ENCODE measurements around the gene IER5L.
A peak's percentile ranks its signal among the peaks of the same experiment; 100 is the strongest.

The IER5L gene

GRCh38 chr9:129160712-129161533 lies 17.1 kb downstream of the IER5L start:
- no peak for DNase-seq

GRCh38 chr9:129156163-129156562 lies 21.9 kb downstream of the IER5L start:
- DNase-seq, result no peak

GRCh38 chr9:129154866-129155477 lies 23.1 kb downstream of the IER5L start:
- DNase-seq, result no peak

- DNase-seq, result no peak
Measured at GRCh38 chr9:129151469-129151868, 26.6 kb downstream of the IER5L start.

DNA sequence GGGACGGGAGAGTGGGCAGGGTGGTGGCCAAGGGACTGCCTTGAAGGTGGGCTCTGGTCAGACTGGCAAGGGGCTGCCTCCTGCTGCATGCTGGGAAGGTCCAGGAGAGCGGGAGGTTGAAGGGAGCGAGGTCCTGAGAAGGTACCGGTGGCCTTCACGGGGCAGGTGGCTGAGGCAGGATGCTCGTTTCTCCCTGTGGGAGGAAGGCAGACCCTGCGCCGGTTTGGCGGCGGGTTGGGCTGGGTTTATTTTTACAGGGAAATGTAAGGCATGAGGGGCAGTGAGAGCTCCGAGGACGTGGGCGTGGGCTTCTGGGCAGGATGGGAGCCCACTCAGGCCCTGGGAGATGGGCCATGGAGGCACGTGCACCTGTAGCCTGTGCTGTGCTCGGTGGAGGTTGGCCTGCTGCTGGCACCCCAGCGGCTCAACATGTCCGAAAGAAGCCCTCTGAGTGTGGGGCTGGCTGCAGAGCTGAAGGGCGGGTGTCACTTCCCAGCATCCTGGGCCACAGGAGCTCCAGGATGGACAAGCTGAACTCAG lies 27.3 kb downstream of the IER5L start:
- DNase-seq, result no peak

- no peak for DNase-seq
Measured at GRCh38 chr9:129150122-129150521, 27.9 kb downstream of the IER5L start.

DNA sequence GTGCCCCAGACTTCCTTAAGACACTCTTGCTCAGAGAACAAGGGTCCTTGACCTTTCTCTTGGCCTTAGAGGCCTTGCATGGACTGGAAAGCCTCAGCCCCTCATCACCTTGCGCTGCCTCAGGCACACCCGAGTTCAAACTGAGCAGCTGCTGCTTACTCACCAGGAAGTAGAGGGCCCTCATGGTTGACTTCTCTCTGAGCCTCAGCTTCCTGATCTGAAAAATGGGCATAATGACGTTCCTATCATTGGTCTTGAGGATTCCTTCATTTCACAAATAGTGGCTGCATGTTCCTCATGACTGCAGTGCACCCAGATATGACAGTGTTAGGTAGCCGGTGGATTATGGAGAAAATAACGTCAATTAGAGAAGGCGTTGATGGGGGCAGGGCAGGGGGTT lies 28.6 kb downstream of the IER5L start:
- no peak for DNase-seq

DNA sequence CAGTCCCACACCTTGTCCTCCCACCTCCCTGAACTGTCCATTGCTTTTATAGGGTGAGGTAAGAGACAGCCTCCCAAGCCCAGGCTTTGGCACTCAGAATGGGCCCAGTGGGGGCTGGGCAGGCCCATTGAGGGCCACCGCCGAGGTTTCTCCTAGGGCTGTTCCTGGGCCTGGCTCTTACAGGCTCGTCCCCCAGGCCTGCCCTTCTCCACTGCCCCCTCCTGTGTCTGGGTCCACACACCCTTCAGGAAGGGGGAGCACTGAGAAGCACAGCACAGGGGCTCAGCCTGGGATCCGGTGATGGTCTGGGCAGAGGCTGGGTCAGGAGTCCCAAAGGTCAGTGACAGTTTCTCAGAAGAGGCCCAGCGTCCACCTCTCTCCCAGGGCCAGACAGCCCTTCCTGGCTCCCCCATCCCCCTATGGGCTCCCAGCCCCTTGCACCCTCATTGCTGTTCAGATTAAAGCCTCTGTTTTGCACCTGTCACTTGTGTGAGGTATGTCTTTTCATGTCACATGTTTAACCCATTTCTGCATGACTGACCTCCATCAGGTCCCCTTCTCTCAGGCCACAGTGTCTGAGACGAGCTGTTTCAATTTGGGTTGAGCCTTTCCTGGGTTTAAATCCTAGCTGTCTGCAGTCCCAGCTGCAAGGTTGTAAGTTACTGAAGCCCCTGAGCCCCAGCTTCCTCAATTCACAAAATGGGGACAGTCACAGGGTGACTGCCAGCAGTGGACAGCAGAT lies 29.4 kb downstream of the IER5L start:
- DNase-seq, result no peak

- DNase-seq, result no peak
Measured at GRCh38 chr9:129146441-129146941, 31.6 kb downstream of the IER5L start.

DNA sequence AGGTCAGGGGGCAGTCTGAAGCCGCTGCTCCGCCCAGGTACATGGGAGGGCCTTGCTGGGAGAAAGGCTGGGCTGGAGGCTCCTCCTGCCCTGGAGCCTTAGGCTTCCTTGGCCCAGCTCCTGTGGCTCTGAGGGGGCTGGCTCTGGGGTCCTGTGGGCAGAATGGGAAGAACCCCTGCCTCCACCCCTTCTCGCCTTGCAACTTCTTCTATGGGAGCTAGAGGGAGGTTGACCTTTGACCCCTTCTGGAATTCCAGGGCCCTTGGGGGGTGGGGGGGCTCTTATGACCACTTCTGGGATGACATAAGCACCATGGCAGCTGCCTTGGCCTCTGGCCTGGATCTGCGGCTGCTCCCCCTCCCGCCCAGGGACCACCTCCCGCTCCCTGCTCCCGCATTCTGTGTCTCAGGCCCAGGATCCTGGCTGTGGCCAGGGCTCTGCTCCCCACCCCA lies 32.2 kb downstream of the IER5L start:
- DNase-seq, result no peak

- no peak for DNase-seq
Measured at GRCh38 chr9:129145316-129145715, 32.7 kb downstream of the IER5L start.

DNA sequence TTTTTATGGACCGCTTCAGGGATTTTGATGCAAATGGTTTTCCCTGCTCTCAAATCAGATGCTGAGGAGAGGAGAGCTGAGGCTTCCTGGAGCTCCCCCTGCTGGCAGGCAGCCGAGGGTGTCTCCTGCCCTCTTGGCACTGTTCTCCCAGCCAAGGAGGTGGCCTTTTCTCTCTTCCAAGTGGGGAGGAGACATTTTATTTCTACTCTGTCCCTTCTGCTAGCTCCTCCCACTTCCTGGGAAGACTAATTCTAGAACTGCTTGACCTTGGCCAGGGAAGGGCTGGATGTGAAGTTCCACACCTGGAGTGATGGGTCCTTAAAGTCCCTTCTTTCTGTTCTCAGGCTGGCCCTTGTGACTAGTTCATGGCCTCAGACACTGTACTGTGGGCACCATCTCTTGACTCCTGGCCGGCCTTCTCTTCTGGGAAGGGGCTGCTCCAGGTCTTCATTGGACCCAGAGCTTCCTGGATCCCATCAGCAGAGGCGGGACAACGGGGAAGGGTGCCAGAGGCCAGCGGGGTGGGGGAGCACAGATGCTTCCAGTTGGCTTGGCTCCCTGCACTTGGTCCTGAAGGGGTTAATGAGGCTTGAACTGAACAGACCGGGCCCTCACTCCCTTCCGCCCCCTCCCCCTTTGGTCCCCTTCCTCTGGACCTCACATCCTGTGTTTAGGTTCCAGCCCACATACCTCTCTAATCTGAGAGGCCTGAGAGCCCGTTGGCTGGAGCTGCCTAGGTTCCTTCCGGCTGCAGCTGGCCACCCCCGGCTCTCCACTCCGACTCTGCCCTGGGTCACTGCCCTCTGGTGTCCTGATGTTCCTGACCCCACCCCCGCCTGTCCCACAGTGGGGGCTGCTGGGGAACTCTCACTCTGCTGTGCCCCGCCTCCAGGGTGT lies 34.8 kb downstream of the IER5L start:
- DNase-seq, result peak; percentile 33

GRCh38 chr9:129142138-129142935 lies 35.7 kb downstream of the IER5L start:
- no peak for DNase-seq

GRCh38 chr9:129141066-129142041 lies 36.7 kb downstream of the IER5L start:
- DNase-seq, result peak; percentile 69

DNA sequence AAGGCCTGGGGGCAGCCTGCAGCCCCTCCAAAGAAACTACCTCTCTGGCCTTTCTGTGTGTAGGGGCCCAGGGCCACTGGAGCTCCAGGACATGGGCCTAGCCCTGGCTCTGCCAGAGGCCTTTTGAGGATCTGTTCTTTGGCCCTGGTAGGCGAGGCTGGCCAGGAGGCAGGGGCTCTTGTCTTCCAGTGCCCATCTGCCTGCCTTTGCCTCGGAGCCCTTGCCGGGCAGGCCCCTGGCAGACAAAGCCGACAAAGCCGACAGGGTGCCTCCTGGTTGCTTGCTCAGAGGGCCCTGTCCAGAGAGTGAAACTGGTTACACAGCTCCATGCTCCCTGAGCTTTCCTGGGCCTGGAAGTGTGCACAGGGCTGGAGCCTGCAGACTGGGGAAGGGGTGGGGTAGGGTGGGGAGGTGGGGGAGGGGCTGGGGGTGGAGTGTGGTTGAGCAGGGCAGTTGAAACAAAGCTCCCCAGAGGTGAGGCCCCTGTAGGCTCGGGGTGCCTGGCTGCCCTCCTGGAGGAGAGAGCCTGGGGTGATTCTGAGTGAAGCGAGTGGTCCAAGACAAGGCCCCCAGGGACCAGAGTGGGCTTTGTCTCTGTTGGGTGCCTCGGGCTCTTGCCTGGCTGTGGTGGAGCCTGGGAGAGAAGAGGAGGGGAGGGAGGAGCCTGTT lies 37.5 kb downstream of the IER5L start:
- peak; percentile 31 for DNase-seq

GRCh38 chr9:129139993-129140396 lies 38.1 kb downstream of the IER5L start:
- DNase-seq, result peak; percentile 96

GRCh38 chr9:129139233-129139992 lies 38.6 kb downstream of the IER5L start:
- peak; percentile 93 for DNase-seq

DNA sequence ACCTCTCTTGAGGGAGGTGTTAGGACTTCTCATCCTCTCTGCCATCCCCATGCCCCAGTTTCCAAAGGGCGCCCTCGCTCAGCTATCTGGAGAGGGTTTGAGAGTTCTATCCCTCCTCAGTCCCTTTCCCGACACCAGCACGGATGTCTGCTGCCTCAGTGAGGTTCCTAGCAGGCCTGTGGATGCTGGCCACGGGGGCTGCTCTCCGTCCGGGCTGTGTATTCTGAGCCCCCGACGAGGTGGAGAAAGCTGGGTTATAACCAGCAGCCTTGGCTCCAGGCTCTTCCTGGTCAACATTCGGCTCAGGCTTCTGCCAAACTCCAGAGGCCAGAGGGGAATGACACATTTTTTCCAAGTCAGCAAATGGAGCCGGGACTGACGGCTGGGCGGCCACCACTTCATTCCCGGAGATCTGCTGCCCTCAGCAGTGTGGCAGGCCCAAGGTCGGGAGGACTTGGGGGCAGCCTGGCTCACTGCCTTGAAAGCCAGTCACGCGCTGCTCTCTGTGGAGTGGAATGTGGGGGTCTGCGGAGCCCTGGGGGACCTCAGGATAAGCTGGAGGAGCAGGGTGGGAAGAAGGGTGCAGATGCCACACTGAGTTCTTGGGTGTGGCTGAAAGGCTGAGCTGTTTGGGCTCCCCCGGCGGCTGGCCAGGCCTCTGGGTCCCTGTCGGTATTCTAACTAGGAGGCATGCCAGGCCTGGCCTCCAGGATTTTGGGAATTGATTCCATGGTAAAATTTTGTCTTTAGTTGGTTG lies 39.4 kb downstream of the IER5L start:
- DNase-seq, result no peak
